ENCODE measurements around the gene APOBEC3A. TPM values are rescaled to one million over a fixed set of nuclear protein-coding genes. Genes with fewer than 3 reads are reported as not detected.
A peak's percentile ranks its signal among the peaks of the same experiment; 100 is the strongest.

Gene APOBEC3A
- total RNA-seq, 6 experiments from 2014 or later, result 0.73 to 2.8 (median 1.1) TPM

GRCh38 chr22:38921120-38921519 is 36.3 kb upstream of the APOBEC3A start:
- ATAC-seq (peak in 2 of 4 donors; percentile 26 to 27), DNase-seq (peak in 1 of 3 donors; percentile 57)
- intact Hi-C loops (cut with DNase I), result no loop called here
- 39% methylated on average over 4 of the region's 6 CpGs for WGBS (ENCODE audit: insufficient coverage, low coverage, low lambda C conversion rate, missing lambda C conversion rate)
- no peak overlapping the region for H3K27ac ChIP-seq
- no peaks in the 10 kb centered on the region for H3K27me3 ChIP-seq
- no peak overlapping the region for H3K4me3 ChIP-seq
- H3K36me3 ChIP-seq, result no peaks in the 10 kb centered on the region
- no peak for TF ChIP-seq CTCF (IDR thresholded peaks at IDR 0.05)
- no peak for TF ChIP-seq POLR2A (IDR thresholded peaks at IDR 0.05)
- peaks cover 0 to 18% (median 7%) of the 10 kb centered on the region in 4 donors for H3K4me1 ChIP-seq
- no peaks in the 10 kb centered on the region for H3K9me3 ChIP-seq

- H3K36me3 ChIP-seq, result no peaks in the 10 kb centered on the region
- no peaks in the 10 kb centered on the region for H3K27me3 ChIP-seq
- intact Hi-C loops (cut with DNase I), result no loop called here
- peaks cover 0 to 18% (median 7%) of the 10 kb centered on the region in 4 donors for H3K4me1 ChIP-seq
- H3K9me3 ChIP-seq, result no peaks in the 10 kb centered on the region
- TF ChIP-seq POLR2A (IDR thresholded peaks at IDR 0.05) (no peak), CTCF (IDR thresholded peaks at IDR 0.05) (no peak)
- DNase-seq (no peak), ATAC-seq (no peak)
- 53% methylated on average over 4 of the region's 4 CpGs for WGBS (ENCODE audit: insufficient coverage, low coverage, low lambda C conversion rate, missing lambda C conversion rate)
- no peak overlapping the region for H3K27ac ChIP-seq
- H3K4me3 ChIP-seq, result no peak overlapping the region
Observed at GRCh38 chr22:38921806-38922205, 35.6 kb upstream of the APOBEC3A start.

GRCh38 chr22:38923463-38924346 is 33.7 kb upstream of the APOBEC3A start:
- DNase-seq (no peak), ATAC-seq (peak; percentile 61 to 76 (median 68))
- H3K36me3 ChIP-seq, result no peaks in the 10 kb centered on the region
- intact Hi-C loops (cut with DNase I), result no loop called here
- no peaks in the 10 kb centered on the region for H3K27me3 ChIP-seq
- H3K4me3 ChIP-seq, result no peak overlapping the region
- WGBS (ENCODE audit: insufficient coverage, low coverage, low lambda C conversion rate, missing lambda C conversion rate), result 19% methylated on average over 8 of the region's 10 CpGs
- peaks cover 0 to 18% (median 7%) of the 10 kb centered on the region in 4 donors for H3K4me1 ChIP-seq
- no peak for TF ChIP-seq CTCF (IDR thresholded peaks at IDR 0.05)
- no peak for TF ChIP-seq POLR2A (IDR thresholded peaks at IDR 0.05)
- H3K9me3 ChIP-seq, result no peaks in the 10 kb centered on the region
- H3K27ac ChIP-seq, result peak overlapping the region in 1 of 3 donors; percentile 36

- Histone ChIP-seq H3K27ac (no peak overlapping the region), H3K4me1 (peaks cover 0 to 18% (median 7%) of the 10 kb centered on the region in 4 donors), H3K27me3 (no peaks in the 10 kb centered on the region), H3K9me3 (no peaks in the 10 kb centered on the region), H3K36me3 (no peaks in the 10 kb centered on the region), H3K4me3 (no peak overlapping the region)
- ATAC-seq, result peak; percentile 69 to 85 (median 80)
- 10% methylated on average over 9 of the region's 9 CpGs for WGBS (ENCODE audit: insufficient coverage, low coverage, low lambda C conversion rate, missing lambda C conversion rate)
- intact Hi-C loops (cut with DNase I), result no loop called here
- peak in 2 of 3 donors; percentile 72 to 75 for DNase-seq
- TF ChIP-seq POLR2A (IDR thresholded peaks at IDR 0.05), result no peak
- TF ChIP-seq CTCF (IDR thresholded peaks at IDR 0.05), result no peak
Observed at GRCh38 chr22:38924347-38924952, 33.0 kb upstream of the APOBEC3A start.

Data from right lobe of liver (tissue), 6 donors.